ENCODE measurements around the gene SMYD2.

DNA sequence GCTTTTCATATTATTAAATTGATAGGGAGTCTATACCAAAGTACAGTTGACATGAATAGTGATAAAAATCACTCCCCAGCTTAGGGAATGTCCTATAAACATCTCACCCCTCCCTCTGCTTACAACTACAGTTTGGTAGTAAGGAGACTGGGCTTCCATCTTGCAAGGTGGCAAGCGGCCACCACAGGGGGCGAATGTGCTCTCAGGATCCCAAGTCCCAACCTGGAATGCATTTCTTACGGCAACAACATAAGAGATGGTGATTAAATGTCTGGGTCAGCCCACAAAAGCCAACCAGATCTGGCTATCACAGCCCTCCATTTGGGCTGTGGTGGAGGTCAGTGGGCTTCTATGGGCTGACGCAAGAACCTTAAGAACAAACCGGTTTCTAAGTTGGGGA lies 68.0 kb downstream of the SMYD2 start:
- TF ChIP-seq, protein P1, sequence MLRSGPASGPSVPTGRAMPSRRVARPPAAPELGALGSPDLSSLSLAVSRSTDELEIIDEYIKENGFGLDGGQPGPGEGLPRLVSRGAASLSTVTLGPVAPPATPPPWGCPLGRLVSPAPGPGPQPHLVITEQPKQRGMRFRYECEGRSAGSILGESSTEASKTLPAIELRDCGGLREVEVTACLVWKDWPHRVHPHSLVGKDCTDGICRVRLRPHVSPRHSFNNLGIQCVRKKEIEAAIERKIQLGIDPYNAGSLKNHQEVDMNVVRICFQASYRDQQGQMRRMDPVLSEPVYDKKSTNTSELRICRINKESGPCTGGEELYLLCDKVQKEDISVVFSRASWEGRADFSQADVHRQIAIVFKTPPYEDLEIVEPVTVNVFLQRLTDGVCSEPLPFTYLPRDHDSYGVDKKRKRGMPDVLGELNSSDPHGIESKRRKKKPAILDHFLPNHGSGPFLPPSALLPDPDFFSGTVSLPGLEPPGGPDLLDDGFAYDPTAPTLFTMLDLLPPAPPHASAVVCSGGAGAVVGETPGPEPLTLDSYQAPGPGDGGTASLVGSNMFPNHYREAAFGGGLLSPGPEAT (IDR thresholded peaks at IDR 0.05; ENCODE audit: low read depth), result no peak
- TF ChIP-seq SMAD1 (IDR thresholded peaks at IDR 0.05; ENCODE audit: low read depth, partially characterized antibody), result no peak
- TF ChIP-seq, protein P2, sequence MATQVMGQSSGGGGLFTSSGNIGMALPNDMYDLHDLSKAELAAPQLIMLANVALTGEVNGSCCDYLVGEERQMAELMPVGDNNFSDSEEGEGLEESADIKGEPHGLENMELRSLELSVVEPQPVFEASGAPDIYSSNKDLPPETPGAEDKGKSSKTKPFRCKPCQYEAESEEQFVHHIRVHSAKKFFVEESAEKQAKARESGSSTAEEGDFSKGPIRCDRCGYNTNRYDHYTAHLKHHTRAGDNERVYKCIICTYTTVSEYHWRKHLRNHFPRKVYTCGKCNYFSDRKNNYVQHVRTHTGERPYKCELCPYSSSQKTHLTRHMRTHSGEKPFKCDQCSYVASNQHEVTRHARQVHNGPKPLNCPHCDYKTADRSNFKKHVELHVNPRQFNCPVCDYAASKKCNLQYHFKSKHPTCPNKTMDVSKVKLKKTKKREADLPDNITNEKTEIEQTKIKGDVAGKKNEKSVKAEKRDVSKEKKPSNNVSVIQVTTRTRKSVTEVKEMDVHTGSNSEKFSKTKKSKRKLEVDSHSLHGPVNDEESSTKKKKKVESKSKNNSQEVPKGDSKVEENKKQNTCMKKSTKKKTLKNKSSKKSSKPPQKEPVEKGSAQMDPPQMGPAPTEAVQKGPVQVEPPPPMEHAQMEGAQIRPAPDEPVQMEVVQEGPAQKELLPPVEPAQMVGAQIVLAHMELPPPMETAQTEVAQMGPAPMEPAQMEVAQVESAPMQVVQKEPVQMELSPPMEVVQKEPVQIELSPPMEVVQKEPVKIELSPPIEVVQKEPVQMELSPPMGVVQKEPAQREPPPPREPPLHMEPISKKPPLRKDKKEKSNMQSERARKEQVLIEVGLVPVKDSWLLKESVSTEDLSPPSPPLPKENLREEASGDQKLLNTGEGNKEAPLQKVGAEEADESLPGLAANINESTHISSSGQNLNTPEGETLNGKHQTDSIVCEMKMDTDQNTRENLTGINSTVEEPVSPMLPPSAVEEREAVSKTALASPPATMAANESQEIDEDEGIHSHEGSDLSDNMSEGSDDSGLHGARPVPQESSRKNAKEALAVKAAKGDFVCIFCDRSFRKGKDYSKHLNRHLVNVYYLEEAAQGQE (IDR thresholded peaks at IDR 0.05; ENCODE audit: low read depth, low read length), result no peak
- TF ChIP-seq, protein P3, sequence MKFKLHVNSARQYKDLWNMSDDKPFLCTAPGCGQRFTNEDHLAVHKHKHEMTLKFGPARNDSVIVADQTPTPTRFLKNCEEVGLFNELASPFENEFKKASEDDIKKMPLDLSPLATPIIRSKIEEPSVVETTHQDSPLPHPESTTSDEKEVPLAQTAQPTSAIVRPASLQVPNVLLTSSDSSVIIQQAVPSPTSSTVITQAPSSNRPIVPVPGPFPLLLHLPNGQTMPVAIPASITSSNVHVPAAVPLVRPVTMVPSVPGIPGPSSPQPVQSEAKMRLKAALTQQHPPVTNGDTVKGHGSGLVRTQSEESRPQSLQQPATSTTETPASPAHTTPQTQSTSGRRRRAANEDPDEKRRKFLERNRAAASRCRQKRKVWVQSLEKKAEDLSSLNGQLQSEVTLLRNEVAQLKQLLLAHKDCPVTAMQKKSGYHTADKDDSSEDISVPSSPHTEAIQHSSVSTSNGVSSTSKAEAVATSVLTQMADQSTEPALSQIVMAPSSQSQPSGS (IDR thresholded peaks at IDR 0.05; ENCODE audit: low read length), result no peak
- no peak for TF ChIP-seq SUPT20H (IDR thresholded peaks at IDR 0.05; ENCODE audit: borderline replicate concordance, control insufficient read depth, low read depth, low read length)
- no peak for TF ChIP-seq FOXK2 (IDR thresholded peaks at IDR 0.05)
- no peak for TF ChIP-seq EGR1 (IDR thresholded peaks at IDR 0.05; ENCODE audit: borderline replicate concordance in 1 of 2, low read depth in 2 of 2, low read length in 2 of 2)
- TF ChIP-seq TAF1 (IDR thresholded peaks at IDR 0.05; ENCODE audit: borderline replicate concordance, low read depth, low read length), result no peak
- TF ChIP-seq ZNF622 (IDR thresholded peaks at IDR 0.05), result no peak
- no peak for TF ChIP-seq FOXM1 (IDR thresholded peaks at IDR 0.05; ENCODE audit: low read depth, low read length)
- TF ChIP-seq, protein P4, sequence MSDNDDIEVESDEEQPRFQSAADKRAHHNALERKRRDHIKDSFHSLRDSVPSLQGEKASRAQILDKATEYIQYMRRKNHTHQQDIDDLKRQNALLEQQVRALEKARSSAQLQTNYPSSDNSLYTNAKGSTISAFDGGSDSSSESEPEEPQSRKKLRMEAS (IDR thresholded peaks at IDR 0.05; ENCODE audit: low read depth, low read length), result no peak
- no peak for TF ChIP-seq SP1 (IDR thresholded peaks at IDR 0.05; ENCODE audit: low read depth, low read length)
- TF ChIP-seq BHLHE40 (IDR thresholded peaks at IDR 0.05; ENCODE audit: borderline replicate concordance in 1 of 2, low read depth in 2 of 2, low read length in 1 of 2), result no peak
- TF ChIP-seq MEF2B (IDR thresholded peaks at IDR 0.05; ENCODE audit: partially characterized antibody, poor library complexity, severe bottlenecking), result no peak

Data from GM12878 (cell line).